KMS-11 (cell line): ENCODE data around the gene GPR162.
A peak's percentile ranks its signal among the peaks of the same experiment; 100 is the strongest.
"Not testable (repeated sequence)": the region's sequence is repeated elsewhere in the genome, so short reads cannot be mapped to it uniquely, and the experiment has no call there.

Source experiments
- H2AFZ ChIP-seq: fragments of 200-600 bp; sonication (generic); 2 replicates; pipeline ENCODE4 v1.6.1; 2016; ENCODE audit warnings: antibody characterized with exemption, mixed run types, low read depth
- H3K27ac ChIP-seq: fragments of 200-600 bp; sonication (generic); 2 replicates; pipeline ENCODE4 v1.6.1; 2016; ENCODE audit warnings: mild to moderate bottlenecking, mixed run types
- H3K27me3 ChIP-seq: fragments of 200-600 bp; sonication (generic); 2 replicates; pipeline ENCODE4 v1.6.1; 2017; ENCODE audit warnings: mild to moderate bottlenecking, low read depth, mixed run types, moderate library complexity; ENCODE audit not compliant: insufficient read depth
- H3K36me3 ChIP-seq: fragments of 200-600 bp; sonication (generic); 2 replicates; pipeline ENCODE4 v1.6.1; 2017; ENCODE audit warnings: mild to moderate bottlenecking, mixed run types; ENCODE audit not compliant: insufficient read depth
- H3K4me1 ChIP-seq: fragments of 200-600 bp; sonication (generic); 2 replicates; pipeline ENCODE4 v1.6.1; 2016; ENCODE audit warnings: mild to moderate bottlenecking, low read depth, mixed run types; ENCODE audit not compliant: poor library complexity, severe bottlenecking
- H3K4me2 ChIP-seq: fragments of 200-600 bp; sonication (generic); 2 replicates; pipeline ENCODE4 v1.7.0; 2016; ENCODE audit warnings: mild to moderate bottlenecking, mixed run types
- H3K4me3 ChIP-seq: fragments of 200-600 bp; sonication (generic); IDR thresholded peaks from 2 replicates; pipeline ENCODE4 v1.6.1; 2017; ENCODE audit warnings: low read depth, low read length, mixed read lengths; ENCODE audit not compliant: insufficient read depth
- H3K79me2 ChIP-seq: fragments of 200-600 bp; sonication (generic); 2 replicates; pipeline ENCODE4 v1.6.1; 2016; ENCODE audit warnings: low read depth, mixed run types; ENCODE audit not compliant: insufficient read depth
- H3K9ac ChIP-seq: fragments of 200-600 bp; sonication (generic); 2 replicates; pipeline ENCODE4 v1.6.1; 2016; ENCODE audit warnings: mild to moderate bottlenecking, mixed run types
- H4K20me1 ChIP-seq: fragments of 200-600 bp; sonication (generic); 2 replicates; pipeline ENCODE4 v1.6.1; 2016; ENCODE audit warnings: mild to moderate bottlenecking, mixed run types; ENCODE audit not compliant: insufficient read depth
- CTCF ChIP-seq: fragments of 200-600 bp; sonication (generic); conservative IDR thresholded peaks from 2 replicates; pipeline ENCODE4 v1.6.1; 2017; ENCODE audit warnings: low read depth, mild to moderate bottlenecking, antibody characterized with exemption, low read length, moderate library complexity, mixed read lengths

Gene GPR162

GRCh38 chr12:6871052-6871957, 49.7 kb downstream of the GPR162 start:
- Histone ChIP-seq H3K4me1 (peaks cover 53% of the 10 kb centered on the region), H3K4me2 (peak overlapping the region; percentile 93; the same call in 1 of the 2 replicates), H3K27me3 (no peaks in the 10 kb centered on the region), H3K4me3 (no peak overlapping the region), H3K36me3 (no peaks in the 10 kb centered on the region; the same call in 1 of the 2 replicates), H4K20me1 (peaks cover 12% of the 10 kb centered on the region; the same call in 1 of the 2 replicates), H3K79me2 (peaks cover 25% of the 10 kb centered on the region), H2AFZ (no peak overlapping the region), H3K27ac (no peak overlapping the region), H3K9ac (no peak overlapping the region)
- no peak for TF ChIP-seq CTCF

DNA sequence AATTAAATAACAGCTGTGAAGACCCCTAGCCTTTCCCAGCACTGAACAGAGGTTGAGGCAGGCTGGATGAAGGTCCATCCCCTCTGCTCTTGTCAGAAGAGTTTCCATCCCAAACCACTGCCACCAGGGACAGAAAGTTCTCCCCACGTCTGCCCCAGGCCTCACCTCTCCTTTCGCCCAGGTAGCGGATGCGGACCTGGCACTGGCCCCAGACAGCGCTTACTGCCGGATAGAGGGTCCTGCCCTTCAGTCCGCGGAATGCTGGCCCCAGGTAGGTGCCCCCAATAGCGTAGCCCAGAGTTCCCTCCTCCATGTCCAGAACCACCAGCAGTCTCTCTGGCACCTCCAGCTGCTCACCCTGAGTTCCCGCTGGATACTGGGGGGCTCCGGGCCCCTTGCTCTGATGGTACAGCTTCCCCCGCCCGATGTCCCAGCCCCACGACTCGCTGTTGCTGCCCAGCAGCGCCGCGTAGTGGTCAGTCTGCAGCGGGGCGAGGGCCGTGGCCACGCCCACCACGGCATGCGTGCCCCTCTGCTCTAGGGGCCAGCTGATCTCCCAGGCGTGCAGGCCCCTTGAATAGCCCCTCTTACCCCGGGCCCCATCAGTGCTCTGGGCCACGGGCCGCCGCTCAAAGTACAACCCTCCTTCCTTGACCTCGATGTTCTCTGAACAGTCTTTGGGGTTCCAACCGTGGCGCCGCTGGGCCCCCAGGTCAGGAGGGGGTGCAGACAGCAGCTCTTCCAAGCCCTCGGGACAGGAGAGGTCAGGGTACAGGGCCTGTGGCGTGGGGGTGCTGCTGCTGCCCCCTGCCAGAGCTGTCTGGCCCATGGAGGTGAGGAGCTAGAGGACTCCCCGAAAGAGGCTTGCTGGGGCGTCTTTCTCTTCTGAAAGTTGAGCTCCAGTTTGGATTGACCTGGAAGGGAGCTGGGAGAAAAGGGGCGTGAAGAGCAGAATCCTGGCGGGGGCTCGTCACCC, 50.7 kb downstream of the GPR162 start:
- H2AFZ ChIP-seq: peak overlapping the region; percentile 54; the same call in 1 of the 2 replicates
- peak; percentile 75 for TF ChIP-seq CTCF
- H3K27ac ChIP-seq: no peak overlapping the region
- peaks cover 12% of the 10 kb centered on the region; the same call in 1 of the 2 replicates for H4K20me1 ChIP-seq
- H3K4me2 ChIP-seq: peak overlapping the region; percentile 93
- H3K36me3 ChIP-seq: no peaks in the 10 kb centered on the region; the same call in 1 of the 2 replicates
- H3K9ac ChIP-seq: peak overlapping the region; percentile 56; the same call in 1 of the 2 replicates
- no peaks in the 10 kb centered on the region for H3K27me3 ChIP-seq
- peaks cover 46% of the 10 kb centered on the region for H3K4me1 ChIP-seq
- H3K4me3 ChIP-seq: no peak overlapping the region
- H3K79me2 ChIP-seq: peaks cover 25% of the 10 kb centered on the region

DNA sequence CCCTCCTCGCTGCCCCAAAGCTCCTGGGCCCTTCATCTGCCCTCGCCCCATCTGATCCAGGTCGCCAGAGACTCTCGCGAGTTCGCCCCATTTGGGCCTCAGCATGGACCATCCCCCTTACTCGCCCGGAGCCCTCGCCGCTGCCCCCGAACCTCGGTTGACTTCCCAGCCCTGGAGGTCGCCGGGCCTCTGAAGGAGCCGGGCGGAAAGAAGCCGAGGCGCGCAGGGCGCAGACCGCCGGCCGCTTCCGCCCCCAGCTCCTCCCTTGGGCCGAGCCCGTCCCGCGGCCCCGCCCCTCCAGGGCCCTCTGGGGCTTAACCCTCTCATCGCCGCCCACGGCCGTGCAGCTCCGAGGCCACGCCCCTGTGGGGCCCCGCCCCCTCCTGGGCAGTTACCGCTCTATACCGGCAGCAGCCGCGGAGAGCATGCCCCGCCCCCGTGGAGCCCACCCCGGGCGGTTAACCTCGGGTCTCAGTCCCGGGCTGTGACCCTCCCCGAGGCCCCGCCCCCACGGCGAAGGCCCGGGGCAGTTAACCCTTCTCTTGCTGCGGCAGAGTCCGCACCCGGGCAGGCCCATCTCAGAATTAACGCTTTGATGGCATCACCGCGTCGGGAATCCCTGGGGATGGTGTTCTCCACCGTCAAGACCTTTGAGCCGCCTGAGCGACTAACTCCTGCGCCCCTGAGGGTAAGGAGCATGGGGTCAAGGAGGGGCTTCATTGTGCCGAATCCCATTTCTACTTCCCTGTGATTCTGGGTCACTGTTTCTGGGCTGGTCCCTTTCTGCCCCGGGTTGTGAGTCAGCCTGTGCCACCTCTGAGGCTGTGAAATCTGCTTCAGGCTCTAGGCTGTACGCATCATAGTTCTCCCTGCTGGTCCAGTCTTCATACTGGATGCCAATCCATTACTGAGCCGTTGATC, 51.7 kb downstream of the GPR162 start, which contains the start of gene SPSB2:
SPSB2 (minus strand) TSS at position 210 of the 921 bp plus-strand sequence. CDS start 402 bp downstream, outside the sequence.
- H3K9ac ChIP-seq: peak within 1 kb of the TSS; percentile 56; the same call in 1 of the 2 replicates
- H3K4me2 ChIP-seq: peak within 1 kb of the TSS; percentile 93
- H3K4me3 ChIP-seq: no peak within 1 kb of the TSS
- peaks cover 46% of the 10 kb centered on the region for H3K4me1 ChIP-seq
- peak within 1 kb of the TSS; percentile 78 for H2AFZ ChIP-seq
- peak within 1 kb of the TSS; percentile 9; the same call in 1 of the 2 replicates for H3K27ac ChIP-seq
- no peaks in the 10 kb centered on the region; the same call in 1 of the 2 replicates for H3K36me3 ChIP-seq
- peaks cover 8% of the 10 kb centered on the region; the same call in 1 of the 2 replicates for H4K20me1 ChIP-seq
- TF ChIP-seq CTCF: no peak
- H3K79me2 ChIP-seq: peaks cover 16% of the 10 kb centered on the region
- H3K27me3 ChIP-seq: no peaks in the 10 kb centered on the region

DNA sequence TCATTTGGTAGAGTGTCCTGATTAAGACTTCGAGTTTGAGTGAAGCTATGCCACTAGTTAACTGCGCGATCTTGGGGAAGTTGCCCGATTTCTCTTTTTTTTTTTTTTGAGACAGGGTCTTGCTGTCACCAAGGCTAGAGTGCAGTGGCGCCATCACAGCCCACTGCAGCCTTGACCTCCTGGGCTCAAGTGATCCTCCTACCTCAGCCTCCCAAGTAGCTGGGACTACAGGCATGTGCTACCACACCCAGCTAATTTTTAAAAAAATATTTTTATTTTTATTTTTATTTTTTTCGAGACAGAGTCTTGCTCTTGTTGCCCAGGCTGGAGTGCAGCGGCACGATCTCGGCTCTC, 52.4 kb downstream of the GPR162 start:
- H3K4me3 ChIP-seq, H3K36me3 ChIP-seq, H4K20me1 ChIP-seq, H3K27me3 ChIP-seq, H3K79me2 ChIP-seq: not testable (repeated sequence)
- peak overlapping the region; percentile 78 for H2AFZ ChIP-seq
- peak overlapping the region; percentile 49 for H3K4me2 ChIP-seq
- peak overlapping the region; percentile 9; the same call in 1 of the 2 replicates for H3K27ac ChIP-seq
- H3K9ac ChIP-seq: peak overlapping the region; percentile 26; the same call in 1 of the 2 replicates
- peaks cover 42% of the 10 kb centered on the region for H3K4me1 ChIP-seq
